ENCODE results near the gene MATK.

MATK gene

DNA sequence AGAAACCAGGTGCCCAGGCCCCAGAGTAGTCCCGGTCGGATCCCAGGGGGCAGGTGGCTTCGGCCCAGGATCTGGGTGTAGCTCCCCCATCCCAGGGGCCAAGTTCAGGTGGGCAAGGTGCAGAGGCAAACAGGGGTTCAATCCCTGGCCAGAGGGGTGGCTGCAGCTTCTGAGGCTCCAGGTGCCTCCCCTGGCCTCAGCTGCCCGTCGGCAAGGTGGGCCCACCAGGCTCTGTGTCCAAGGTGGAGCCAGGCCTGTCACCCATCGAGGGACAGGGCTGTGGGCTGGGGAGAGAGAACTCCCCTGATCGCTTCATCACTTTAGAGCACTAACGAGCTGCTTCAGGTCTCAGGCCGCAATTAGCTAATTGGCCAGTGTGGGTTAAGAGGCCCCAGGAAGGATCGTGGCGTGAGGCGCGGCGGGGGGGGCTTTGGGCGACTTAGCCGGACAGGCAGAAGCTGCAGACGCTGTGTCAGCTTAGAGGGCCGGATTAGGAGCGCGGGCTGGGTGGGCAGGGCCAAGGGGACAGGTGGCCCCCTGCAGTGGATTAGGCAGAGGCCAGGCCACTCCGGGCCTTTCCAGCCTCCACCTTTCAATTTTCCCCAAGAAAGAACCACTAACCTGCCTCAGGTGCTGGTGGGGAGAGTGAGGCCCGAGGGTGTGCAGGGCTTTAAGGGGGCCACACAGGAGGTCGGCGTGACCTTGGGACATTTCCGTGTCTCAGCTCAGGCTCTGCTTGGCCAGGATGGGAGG, 11.4 kb downstream of the MATK start:
- no peak overlapping the region for H3K4me3 ChIP-seq (ENCODE audit: low read depth, low read length)
- TF ChIP-seq, protein P1, sequence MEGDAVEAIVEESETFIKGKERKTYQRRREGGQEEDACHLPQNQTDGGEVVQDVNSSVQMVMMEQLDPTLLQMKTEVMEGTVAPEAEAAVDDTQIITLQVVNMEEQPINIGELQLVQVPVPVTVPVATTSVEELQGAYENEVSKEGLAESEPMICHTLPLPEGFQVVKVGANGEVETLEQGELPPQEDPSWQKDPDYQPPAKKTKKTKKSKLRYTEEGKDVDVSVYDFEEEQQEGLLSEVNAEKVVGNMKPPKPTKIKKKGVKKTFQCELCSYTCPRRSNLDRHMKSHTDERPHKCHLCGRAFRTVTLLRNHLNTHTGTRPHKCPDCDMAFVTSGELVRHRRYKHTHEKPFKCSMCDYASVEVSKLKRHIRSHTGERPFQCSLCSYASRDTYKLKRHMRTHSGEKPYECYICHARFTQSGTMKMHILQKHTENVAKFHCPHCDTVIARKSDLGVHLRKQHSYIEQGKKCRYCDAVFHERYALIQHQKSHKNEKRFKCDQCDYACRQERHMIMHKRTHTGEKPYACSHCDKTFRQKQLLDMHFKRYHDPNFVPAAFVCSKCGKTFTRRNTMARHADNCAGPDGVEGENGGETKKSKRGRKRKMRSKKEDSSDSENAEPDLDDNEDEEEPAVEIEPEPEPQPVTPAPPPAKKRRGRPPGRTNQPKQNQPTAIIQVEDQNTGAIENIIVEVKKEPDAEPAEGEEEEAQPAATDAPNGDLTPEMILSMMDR (IDR thresholded peaks at IDR 0.05; ENCODE audit: low read depth, low read length): no peak

DNA sequence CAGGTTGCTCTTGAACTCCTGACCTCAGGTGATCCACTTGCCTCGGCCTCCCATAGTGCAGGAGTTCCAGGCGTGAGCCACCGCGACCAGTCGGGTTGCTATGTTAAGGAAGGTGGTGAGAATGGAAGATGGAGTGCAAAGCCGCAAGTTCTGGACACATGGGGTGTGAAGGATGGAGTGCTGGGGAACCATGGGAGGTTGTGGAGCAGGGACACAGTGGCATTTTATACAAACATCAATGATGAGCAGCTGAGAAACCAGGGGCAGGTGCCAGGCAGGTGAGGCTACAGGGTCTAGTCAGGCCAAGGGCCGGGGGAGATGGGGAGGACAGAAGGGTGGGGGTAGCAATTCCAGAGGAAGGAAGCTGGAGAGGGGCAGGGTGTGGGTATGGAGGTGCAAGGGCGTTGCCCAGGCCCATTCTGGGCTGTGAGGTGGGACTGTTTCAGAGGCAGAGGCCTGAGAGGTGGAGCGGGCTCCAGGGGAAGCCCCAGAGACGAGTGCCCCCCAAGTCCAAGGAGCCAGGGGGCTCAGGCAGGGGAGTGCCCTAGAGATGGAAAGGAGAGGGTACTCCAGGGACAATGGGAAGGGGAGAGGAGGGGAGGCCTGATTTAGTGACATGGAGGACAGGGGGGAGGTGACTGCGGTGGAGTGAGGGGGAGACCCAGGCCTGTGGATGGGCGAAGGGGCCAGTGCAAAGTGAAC, 12.2 kb downstream of the MATK start:
- TF ChIP-seq, protein P1 (IDR thresholded peaks at IDR 0.05; ENCODE audit: low read depth, low read length): no peak
- no peak overlapping the region for H3K4me3 ChIP-seq (ENCODE audit: low read depth, low read length)

GRCh38 chr19:3771906-3772455, 14.2 kb downstream of the MATK start, which contains the start of gene RAX2:
Gene RAX2 (minus strand): TSS chr19:3772228. CDS start chr19:3771742, 486 bp downstream.
- H3K4me3 ChIP-seq (ENCODE audit: low read depth, low read length): no peak within 1 kb of the TSS
- TF ChIP-seq, protein P1 (IDR thresholded peaks at IDR 0.05; ENCODE audit: low read depth, low read length): no peak

- TF ChIP-seq, protein P1 (IDR thresholded peaks at IDR 0.05; ENCODE audit: low read depth, low read length): no peak
- no peak overlapping the region for H3K4me3 ChIP-seq (ENCODE audit: low read depth, low read length)
Observed at GRCh38 chr19:3771000-3771905, 14.9 kb downstream of the MATK start.

GRCh38 chr19:3770136-3770999, 15.8 kb downstream of the MATK start:
- TF ChIP-seq, protein P1 (IDR thresholded peaks at IDR 0.05; ENCODE audit: low read depth, low read length): no peak
- H3K4me3 ChIP-seq (ENCODE audit: low read depth, low read length): no peak overlapping the region

GRCh38 chr19:3769494-3769893, 16.7 kb downstream of the MATK start:
- H3K4me3 ChIP-seq (ENCODE audit: low read depth, low read length): no peak overlapping the region
- TF ChIP-seq, protein P1 (IDR thresholded peaks at IDR 0.05; ENCODE audit: low read depth, low read length): no peak
